SH-SY5Y (cell line): ENCODE results near the gene ABCD4.

ENCODE experiments used
- GATA2 ChIP-seq: IDR thresholded peaks from 2 replicates; pipeline ENCODE4 v1.6.1; 2011; ENCODE audit warnings: mild to moderate bottlenecking, low read depth, low read length
- GATA3 ChIP-seq: IDR thresholded peaks from 2 replicates; pipeline ENCODE4 v1.6.1; 2011; ENCODE audit warnings: low read depth, mild to moderate bottlenecking, low read length, moderate library complexity

DNA sequence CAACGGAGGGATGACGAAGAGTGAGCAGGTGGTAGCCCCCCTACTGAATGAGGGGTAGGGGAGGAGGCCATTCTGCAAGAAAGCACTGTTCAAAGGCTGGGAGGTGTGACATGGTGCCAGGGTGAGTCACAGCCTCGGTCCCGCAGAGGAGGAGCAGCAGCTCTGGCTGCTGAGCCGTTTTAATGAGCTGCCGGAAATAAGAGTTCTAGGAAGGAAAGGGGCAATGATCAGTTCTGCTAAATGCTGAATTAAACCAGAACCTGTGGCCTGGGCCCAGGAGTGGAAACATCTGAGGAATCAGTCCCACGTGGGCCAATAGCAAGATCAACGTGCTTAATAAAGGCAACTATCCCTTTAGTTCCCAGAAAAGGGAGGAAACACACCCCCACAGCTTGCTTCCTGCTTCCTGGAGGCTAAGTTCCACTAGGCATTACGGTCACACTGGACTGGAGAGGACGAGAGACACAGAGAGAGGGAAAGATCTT is 3.6 kb downstream of the ABCD4 start:
- TF ChIP-seq GATA3: no peak
- no peak for TF ChIP-seq GATA2
